ENCODE results near the gene MTCH1.

DNA sequence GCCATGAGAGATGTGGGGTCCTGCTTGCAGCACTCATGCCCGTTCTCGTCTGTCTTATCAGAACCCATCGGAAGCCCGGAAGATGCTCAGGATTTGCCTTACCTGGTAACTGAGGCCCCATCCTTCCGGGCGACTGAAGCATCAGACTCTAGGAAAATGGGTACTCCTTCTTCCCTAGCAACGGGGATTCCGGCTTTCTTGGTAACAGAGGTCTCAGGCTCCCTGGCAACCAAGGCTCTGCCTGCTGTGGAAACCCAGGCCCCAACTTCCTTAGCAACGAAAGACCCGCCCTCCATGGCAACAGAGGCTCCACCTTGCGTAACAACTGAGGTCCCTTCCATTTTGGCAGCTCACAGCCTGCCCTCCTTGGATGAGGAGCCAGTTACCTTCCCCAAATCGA is 23.1 kb downstream of the MTCH1 start:
- TF ChIP-seq, protein P1, sequence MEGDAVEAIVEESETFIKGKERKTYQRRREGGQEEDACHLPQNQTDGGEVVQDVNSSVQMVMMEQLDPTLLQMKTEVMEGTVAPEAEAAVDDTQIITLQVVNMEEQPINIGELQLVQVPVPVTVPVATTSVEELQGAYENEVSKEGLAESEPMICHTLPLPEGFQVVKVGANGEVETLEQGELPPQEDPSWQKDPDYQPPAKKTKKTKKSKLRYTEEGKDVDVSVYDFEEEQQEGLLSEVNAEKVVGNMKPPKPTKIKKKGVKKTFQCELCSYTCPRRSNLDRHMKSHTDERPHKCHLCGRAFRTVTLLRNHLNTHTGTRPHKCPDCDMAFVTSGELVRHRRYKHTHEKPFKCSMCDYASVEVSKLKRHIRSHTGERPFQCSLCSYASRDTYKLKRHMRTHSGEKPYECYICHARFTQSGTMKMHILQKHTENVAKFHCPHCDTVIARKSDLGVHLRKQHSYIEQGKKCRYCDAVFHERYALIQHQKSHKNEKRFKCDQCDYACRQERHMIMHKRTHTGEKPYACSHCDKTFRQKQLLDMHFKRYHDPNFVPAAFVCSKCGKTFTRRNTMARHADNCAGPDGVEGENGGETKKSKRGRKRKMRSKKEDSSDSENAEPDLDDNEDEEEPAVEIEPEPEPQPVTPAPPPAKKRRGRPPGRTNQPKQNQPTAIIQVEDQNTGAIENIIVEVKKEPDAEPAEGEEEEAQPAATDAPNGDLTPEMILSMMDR (IDR thresholded peaks at IDR 0.05): no peak
- TF ChIP-seq POLR2A (IDR thresholded peaks at IDR 0.05): no peak
